GM19193 (cell line): ENCODE results near the gene INTS1.

ENCODE experiments used
- POLR2A ChIP-seq: IDR thresholded peaks from 4 replicates; pipeline ENCODE4 v1.6.1; 2011; ENCODE audit not compliant: insufficient read depth, insufficient read length; ENCODE audit errors: extremely low read depth

Gene INTS1

DNA sequence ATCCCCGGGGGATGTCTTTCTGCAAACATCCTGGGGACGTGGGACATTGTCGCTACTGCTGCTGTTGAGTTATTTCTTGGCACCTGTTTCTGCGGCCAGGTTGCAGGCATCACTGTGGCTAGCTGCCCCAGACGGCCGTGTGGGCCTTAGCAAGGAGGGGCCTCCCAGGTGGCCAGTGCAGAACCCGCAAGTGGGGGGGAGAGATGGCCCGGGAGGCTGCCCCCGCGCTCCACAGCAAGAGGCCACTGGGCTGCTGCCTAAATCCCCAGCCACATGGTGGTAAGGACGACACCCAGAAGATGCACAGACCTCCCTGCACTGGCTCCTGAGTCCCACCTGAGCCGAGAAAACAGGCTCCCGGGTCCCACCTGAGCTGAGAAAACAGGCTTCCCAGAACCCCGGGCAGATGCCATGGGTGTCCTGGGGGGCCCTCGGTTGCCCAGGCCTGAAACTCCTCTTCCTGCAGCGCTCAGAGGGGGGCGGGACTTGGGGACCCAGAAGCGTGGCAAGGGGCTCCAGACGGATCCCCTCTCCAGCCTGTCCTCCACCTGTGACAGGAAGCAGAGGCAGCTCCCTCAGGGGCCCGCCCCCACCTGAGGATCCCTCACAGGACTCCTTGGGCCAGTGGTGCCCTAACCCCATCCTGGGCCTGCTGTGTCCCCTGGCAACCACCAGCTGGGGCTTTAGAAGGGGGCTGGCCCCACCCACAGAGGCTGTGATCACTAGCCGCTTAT, 25.4 kb upstream of the INTS1 start:
- TF ChIP-seq POLR2A = no peak

DNA sequence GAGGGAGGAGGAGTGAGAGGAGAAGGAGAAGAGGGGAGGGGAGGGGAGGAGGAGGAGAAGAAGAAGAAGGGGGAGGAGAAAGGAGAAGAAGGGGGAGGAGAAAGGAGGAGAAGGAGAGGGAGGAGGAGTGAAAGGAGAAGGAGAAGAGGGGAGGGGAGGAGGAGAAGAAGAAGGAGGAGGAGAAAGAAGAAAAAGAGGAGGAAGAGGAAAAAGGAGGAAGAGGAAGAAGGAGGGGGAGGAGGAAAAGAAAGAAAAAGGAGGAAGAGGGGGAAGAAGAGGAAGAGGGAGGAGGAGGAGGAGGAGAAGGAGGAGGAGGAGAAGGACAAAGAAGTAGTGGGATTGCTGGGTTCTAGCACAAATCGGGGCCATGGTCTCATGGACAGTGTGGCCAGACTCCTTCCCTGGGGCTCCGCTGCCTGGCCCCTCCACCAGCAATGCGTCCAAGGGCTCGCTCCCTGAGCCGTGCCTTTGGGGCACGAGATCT, 22.1 kb upstream of the INTS1 start:
- no peak for TF ChIP-seq POLR2A

DNA sequence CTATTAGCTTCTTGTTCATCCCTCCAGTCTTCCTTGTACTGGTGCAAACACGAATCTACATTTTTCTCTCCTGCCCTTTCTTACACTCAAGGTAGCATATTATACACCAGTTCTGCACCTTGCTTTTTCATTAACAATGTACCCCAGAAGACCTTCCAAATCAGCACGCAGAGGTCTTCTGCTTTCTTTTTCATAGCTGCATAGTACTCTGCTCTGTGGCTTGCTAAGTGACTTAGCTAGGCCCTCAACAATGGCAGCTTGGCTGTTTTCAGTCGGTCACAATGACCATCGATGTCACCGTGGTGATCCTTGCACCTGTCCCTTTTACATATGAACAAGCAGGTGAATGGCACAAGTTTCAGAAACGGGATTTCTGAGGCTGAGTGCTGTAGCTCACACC, 21.2 kb upstream of the INTS1 start:
- no peak for TF ChIP-seq POLR2A

DNA sequence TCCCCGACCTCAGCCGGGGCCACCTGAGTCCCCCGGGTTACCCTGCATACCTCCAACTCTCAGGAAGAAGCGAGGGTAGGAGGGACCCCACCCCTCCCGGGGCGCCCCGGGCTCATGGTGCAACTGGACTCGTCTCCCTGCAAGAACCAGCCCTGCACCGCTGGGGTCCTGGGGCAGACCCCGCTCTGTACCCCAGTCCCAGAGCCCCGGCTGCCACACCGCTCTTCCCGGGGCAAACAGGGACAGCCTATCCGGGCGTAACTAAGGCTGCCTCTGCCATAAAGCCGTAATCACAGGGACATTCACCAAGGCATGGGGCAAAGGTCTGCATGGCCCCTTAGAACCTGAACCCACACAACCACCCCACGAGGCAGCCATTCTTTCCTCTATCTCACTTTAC, 19.7 kb upstream of the INTS1 start:
- no peak for TF ChIP-seq POLR2A

DNA sequence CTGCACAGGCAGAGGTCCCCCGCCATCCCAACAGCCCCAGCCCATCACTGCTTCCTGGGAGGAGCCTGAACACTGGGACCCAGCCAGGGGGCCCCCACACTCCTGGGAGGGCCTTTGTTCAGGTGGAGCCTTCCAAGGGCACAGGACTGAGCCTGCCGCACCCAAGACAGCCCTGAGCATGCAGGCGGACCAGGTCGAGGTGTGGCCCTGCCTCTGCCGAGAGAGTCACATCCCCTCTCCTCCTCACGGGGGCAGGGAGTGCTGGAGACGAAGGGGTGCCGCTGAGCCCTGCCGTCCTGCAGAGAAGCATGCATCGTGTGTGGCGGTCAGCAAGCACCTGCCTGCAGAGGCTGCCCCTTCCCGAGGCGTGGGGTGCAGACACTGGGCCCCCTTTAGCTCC, 19.0 kb upstream of the INTS1 start:
- TF ChIP-seq POLR2A = no peak

DNA sequence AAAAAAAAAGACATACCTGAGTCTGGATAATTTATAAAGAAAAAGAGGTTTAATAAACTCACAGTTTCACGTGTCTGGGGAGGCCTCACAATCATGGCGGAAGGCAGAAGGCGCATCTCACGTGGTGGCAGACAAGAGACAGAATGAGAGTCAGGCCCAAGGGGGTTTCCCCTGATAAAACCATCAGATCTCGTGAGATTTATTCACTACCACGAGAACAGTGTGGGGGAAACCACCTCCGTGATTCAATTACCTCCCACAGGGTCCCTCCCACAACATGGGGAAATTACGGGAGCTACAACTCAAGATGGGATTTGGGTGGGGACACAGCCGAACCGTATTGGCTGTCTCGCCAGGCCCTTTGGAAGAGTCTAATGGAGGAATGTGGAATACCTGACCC, 17.3 kb upstream of the INTS1 start:
- no peak for TF ChIP-seq POLR2A

DNA sequence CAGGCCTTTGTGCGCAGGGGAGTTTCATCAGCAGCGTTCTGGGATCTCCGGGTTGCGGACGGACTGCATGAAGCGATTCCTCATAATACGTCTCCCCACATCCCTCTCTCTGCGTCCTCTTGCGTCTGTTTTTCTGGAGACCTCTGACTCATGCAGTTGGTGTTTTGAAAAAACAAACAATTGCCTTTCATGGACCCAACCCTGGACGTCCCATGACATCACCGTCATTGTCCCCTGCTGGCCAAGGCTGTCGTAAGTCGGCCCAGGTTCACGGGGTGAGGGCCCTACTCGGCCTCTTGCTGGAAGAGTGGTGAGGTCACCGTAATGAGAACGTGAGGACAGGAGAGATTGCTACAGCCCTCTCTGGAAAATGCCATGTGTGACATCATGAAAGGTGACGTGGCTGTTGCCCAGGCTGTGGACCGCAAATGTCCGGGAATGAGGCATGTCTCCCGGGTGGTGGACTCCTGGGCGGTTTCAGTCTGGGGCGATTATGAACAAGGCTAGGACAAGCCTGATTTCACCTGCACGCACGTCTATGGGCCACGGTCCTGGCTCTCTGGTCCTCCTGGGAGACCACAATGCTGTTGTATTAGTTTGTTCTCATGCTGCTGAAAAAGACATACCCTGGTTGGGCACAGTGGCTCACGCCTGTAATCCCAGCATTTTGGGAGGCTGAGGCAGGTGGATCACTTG, 16.5 kb upstream of the INTS1 start:
- no peak for TF ChIP-seq POLR2A

DNA sequence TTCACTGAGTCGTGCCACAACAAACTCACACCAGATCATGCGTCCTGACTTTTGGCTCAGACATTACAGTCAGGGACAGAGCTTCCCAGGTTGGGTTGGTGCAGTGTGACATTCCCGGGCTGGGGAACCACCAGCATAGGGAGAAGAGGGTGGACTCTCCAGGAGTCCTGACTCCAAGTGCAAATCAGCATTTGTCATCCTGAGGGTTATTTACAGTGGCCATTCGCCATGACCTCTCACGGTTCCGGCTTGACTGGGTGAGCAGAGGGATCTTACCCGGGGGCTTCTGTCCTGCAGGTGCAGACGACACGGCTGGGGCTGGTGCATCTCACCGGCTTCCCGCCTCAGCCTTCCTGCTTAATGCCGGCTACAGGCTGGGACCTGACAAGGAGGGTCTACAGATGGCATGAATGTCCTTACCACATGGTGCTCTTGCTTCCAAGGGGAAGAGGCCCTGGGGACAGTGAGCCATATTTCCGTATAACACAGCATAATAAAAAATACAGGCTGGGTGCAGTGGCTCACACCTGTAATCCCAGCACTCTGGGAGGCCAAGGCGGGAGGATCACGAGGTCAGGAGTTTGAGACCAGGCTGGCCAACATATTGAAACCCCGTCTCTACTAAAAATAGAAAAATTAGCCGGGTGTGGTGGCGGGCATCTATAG, 12.5 kb upstream of the INTS1 start:
- no peak for TF ChIP-seq POLR2A

DNA sequence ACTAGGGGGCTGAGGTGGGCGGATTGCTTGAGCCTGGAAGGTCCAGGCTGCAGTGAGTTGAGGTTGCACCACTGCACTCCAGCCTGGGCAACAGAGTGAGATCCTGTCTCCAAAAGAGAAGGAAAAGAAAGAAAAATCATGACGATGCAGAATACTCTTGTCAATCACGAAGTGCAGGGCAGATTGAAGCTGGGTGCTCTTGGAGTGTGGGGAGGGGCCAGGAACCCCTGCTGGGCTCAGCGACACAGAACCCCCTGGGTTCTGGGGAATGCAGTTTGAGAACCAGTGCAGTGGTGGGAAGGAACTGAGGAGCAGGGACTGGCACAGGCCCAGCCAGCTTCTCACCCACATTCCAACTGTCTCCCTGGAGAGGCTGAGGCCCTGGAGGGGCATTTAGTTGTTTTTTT, 10.8 kb upstream of the INTS1 start:
- TF ChIP-seq POLR2A = no peak

DNA sequence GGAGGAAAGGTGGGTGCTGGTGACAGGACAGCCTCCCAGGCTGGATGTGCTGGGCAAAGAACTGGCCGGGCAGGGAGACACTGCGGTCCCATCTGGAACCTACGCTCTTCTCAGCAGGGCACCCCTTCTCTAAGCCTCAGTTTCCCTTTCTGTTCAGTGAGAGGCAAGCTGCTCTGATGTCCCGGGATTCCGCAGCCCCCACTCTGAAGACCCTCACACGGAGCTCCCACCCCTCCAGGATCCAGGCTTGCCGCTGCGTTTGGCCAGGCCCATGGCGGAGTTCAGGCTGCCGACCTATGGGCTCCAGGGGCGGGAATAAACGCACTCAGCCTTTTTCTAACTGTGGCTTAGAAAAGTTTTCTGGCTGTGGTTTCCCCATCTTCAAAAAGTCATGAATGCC, 10.2 kb upstream of the INTS1 start:
- TF ChIP-seq POLR2A = no peak

DNA sequence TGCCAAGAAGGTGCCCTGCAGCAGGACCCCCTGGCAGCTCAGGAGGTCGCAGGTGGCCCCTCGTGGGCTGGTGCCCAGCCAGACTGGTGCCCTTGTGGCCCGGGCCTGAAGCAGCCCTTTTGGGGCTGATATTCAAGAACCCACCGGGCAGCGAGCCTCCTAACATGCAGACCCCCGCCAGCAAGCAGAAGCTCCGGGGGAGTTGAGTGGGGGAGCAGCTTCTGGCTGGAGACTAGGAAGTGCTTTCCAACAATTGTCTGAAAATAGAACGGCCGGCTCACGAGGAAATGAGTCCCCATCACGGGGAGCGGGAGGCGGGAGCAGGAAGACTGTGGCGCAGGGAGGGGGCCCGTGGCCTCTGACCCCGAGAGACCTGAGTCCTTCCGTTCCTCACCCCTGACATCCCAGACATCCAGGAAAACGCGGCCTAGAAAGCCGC, 9.5 kb upstream of the INTS1 start:
- TF ChIP-seq POLR2A = no peak

DNA sequence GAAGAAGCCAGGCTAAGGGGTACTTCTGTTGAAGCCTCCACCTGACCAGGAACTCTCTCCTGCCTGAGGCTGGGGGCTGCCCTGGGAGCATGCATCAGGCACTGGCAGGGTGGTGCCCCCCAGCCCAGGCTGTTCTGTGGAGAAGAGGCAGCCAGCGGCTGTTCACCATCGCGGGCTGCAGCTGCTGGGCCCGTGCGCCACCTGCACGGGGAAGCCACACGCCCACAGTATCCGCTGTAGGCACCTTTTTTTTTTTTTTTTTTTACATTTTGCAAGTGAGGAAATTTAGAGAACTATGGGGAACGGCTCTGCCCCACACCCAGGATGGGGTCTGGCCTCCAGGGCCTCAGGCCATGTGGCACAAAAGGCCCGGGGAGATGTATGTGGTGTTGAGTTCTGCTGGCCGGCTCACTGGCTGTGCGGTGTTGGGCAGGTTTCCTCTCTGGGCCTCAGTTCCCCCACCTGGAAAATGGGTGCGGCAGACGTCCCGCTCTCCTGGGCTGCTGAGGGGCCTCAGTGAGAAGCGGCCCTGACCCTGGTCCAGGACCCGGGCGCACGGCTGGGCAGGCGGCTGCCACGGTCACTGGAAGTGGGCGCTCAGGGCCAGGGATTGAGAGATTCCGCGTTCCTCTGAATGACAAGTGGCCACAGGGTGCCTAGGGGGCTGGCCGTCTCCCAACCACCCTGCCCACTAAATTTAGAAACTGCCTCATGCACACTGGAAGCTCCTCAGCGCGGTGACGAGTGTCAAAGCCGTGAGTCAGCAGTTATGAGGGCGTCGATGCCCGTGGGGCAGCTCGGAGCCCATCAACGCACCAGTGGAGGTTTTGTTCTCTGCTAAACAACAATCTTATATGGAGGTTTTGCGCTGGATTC, 8.8 kb upstream of the INTS1 start:
- no peak for TF ChIP-seq POLR2A

DNA sequence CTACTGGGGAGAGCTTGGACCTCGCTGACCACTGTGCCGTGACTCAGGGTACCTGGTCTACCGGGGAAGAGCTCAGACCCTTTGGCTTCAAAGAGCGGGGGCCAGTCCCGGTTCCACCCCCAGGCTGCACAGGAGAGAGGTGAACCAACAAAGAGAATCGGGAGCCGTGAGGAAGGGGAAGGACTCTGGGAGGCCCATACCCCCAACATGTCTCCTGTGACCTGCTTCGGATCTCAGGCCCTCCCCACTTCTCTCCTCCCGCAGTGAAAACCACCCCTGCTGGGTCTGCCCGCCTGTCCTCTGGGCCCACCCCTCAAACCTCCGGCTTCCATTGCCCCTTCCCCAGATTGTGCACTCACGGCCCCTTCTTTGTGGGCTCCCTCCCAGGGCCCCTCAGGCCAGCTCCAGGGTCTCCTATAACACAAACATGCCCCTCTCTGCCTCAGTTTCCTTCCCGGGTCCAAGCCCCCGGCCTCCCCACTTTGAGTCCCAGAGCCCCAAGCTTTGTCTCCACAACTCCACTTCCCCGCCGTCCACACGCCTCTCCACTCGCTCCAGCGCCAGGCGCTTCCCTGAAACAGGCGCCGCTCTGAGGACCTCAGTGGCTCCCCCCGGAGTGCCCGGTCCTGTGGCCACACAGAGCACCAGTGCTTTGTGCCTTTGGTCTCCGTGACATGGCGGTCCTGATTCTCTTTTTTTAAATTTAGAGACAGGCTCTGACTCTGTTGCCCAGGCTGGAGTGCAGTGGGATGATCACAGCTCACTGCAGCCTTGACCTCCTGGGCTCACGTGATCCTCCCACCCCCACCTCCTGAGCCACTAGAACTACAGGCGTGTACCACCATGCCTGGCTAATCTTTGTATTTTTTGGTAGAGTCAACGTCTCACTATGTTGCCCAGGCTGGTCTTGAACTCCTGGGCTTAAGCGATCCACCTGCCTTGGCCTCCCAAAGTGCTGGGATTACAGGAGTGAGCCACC, 7.5 kb upstream of the INTS1 start:
- TF ChIP-seq POLR2A = no peak

DNA sequence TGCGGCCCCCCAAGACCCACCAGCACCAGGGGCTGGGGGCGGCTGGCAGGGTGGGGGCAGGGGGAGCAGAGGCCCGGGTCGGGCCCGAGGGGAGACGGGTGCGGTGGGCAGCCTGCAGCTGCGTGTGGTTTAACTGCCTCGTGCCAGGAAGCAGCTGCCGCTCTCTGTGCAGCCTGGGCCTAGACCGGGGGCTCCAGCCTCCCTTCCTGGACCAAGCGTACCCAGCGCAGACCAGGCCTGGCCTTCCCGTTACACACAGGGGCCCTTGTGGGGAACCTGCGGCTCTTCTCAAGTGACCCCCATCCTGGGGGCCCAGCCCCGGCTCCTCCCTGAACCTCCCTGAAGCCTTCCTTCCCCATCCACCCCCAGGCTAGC, 6.6 kb upstream of the INTS1 start:
- TF ChIP-seq POLR2A = no peak
